Right atrium auricular region (tissue), 2 donors: ENCODE data around the gene MAP7. TPM values are rescaled to one million over a fixed set of nuclear protein-coding genes. Genes with fewer than 3 reads are reported as not detected.

ENCODE experiments used
- DNase-seq: peaks from one replicate; pipeline ENCODE4 v3.0.0-alpha.2; 2019; ENCODE audit warnings: low spot score
- H3K27ac ChIP-seq, 2 donors: fragments of 200-600 bp; sonication (generic); 1 replicate in 1 of 2; 2 replicates in 1 of 2; pipeline ENCODE4 v1.5.1; 2016 to 2019
- H3K27me3 ChIP-seq, 2 donors: fragments of 200-600 bp; sonication (generic); one replicate each; pipeline versions ENCODE4 v1.5.1 to v1.6.0; 2017 to 2019
- H3K36me3 ChIP-seq: fragments of 200-600 bp; sonication (generic); one replicate; pipeline ENCODE4 v1.5.1; 2016
- H3K4me1 ChIP-seq, 2 donors: fragments of 200-600 bp; sonication (generic); one replicate each; pipeline versions ENCODE4 v1.5.1 to v1.6.0; 2017 to 2019
- H3K4me3 ChIP-seq, 2 donors: fragments of 200-600 bp; sonication (generic); 1 replicate in 1 of 2; 2 replicates in 1 of 2; pipeline ENCODE4 v1.5.1; 2017 to 2019; ENCODE audit warnings: mild to moderate bottlenecking in 1 of 2, moderate library complexity in 1 of 2
- H3K9me3 ChIP-seq, 2 donors: fragments of 200-600 bp; sonication (generic); one replicate each; pipeline ENCODE4 v1.5.1; 2019
- total RNA-seq, 2 donors: library from RNA; depleted of rRNA; stranded (reverse); fragments of >200 nt; gene quantifications; one replicate each; pipeline ENCODE4 v1.1.0, GENCODE V29; 2016
- TF ChIP-seq, protein P1 (sequence below), 2 donors: fragments of 200-600 bp; sonication (generic); IDR thresholded peaks; one replicate each; pipeline ENCODE4 v1.5.1; 2019; ENCODE audit warnings: antibody characterized with exemption in 2 of 2

The MAP7 gene
- total RNA-seq, 2 donors from 2014 or later, result 1.0 to 1.3 TPM

DNA sequence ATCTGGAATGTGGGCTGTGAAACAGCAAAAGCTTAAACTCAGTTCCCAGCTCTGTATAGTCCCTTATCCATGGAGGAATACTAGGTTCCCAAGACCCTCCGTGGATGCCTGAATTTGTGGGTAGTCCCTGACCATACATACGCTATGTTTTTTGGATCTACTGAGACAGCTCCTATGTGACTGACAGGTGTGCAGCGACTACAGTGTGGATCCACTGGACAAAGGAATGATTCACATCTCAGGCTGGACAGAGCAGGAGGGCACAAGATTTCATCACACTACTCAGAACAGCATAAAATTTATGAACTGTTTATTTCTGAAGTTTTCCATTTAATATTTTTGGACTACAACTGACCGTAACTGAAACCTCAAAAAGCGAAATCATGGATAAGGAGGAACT lies 125.3 kb downstream of the MAP7 start:
- TF ChIP-seq, protein P1, sequence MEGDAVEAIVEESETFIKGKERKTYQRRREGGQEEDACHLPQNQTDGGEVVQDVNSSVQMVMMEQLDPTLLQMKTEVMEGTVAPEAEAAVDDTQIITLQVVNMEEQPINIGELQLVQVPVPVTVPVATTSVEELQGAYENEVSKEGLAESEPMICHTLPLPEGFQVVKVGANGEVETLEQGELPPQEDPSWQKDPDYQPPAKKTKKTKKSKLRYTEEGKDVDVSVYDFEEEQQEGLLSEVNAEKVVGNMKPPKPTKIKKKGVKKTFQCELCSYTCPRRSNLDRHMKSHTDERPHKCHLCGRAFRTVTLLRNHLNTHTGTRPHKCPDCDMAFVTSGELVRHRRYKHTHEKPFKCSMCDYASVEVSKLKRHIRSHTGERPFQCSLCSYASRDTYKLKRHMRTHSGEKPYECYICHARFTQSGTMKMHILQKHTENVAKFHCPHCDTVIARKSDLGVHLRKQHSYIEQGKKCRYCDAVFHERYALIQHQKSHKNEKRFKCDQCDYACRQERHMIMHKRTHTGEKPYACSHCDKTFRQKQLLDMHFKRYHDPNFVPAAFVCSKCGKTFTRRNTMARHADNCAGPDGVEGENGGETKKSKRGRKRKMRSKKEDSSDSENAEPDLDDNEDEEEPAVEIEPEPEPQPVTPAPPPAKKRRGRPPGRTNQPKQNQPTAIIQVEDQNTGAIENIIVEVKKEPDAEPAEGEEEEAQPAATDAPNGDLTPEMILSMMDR (IDR thresholded peaks at IDR 0.05), result no peak
- DNase-seq, result no peak
- H3K27ac ChIP-seq, result no peak overlapping the region
- H3K4me1 ChIP-seq, result no peaks in the 10 kb centered on the region
- no peaks in the 10 kb centered on the region for H3K9me3 ChIP-seq
- no peak overlapping the region for H3K4me3 ChIP-seq
- H3K27me3 ChIP-seq, result no peaks in the 10 kb centered on the region
- no peaks in the 10 kb centered on the region for H3K36me3 ChIP-seq

DNA sequence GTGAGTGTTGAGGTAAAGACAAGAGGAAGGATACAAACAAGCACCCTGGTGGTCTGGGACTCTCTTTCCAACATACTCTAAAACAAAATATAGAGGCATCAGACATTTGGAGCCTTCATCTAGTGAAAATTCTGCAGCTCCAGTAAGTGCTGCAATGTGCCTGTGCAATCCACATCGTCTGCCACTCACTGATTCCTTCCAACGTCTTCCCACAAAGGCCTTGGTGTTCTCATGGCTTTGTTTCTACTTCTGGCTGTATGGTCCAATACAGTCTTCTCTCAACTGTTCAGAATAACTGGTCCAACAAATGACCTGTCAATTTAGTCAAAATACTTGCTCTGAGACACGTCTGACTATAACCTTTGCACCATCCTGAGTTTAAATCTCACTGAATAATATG lies 125.8 kb downstream of the MAP7 start:
- TF ChIP-seq, protein P1 (IDR thresholded peaks at IDR 0.05), result no peak
- H3K27ac ChIP-seq, result no peak overlapping the region
- H3K4me1 ChIP-seq, result no peaks in the 10 kb centered on the region
- H3K36me3 ChIP-seq, result no peaks in the 10 kb centered on the region
- DNase-seq, result no peak
- H3K9me3 ChIP-seq, result no peaks in the 10 kb centered on the region
- H3K4me3 ChIP-seq, result no peak overlapping the region
- H3K27me3 ChIP-seq, result no peaks in the 10 kb centered on the region

DNA sequence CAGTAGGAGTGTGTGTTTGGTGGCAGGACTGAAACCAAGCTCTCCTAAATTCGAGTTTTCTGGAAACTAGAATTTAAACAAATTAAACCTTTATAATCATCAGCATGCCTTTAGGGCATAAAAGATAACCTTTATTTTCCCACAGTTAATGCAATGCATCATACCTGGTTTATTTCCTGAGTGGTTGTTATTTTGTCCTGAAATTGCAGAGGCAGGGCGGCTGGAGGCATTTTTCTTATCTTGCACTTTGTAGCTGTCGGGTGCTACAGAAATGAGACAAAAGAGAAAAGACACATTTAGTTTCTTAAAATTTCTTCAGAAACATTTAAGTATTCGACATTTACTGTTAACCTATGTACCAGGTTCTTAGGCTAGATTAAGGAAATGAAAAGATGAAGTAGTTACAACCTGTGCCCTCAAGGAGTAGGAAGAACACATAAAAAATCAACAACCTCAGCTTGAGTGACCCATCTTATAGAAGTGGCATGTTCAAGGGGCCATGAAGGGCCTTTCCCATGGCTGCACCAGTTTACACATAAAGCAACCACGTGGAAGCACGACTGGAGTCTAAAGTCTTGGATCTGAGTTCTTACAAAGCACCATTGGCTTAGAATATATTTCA lies 128.6 kb downstream of the MAP7 start:
- TF ChIP-seq, protein P1 (IDR thresholded peaks at IDR 0.05), result no peak
- H3K27ac ChIP-seq, result no peak overlapping the region
- H3K36me3 ChIP-seq, result no peaks in the 10 kb centered on the region
- H3K4me3 ChIP-seq, result no peak overlapping the region
- DNase-seq, result no peak
- H3K27me3 ChIP-seq, result no peaks in the 10 kb centered on the region
- no peaks in the 10 kb centered on the region for H3K9me3 ChIP-seq
- H3K4me1 ChIP-seq, result no peaks in the 10 kb centered on the region

DNA sequence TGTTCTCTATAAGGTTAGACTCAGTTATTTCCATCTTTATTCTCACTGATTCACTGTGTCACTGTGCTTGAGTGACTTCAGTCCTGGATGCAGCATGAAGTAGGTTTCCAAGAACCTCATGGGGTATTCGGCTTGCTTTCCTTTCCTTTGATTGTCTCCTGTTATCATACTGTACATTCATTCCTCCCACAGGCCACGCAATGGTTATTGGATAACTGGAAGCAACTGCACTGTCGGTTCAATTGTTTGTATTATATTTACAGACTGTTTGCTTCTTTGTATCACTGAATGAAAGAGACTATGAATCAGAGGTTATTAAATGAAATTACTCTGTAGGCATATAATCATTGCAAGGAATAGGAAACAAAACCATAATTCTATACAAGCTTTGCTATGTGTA lies 129.4 kb downstream of the MAP7 start:
- TF ChIP-seq, protein P1 (IDR thresholded peaks at IDR 0.05), result no peak
- no peaks in the 10 kb centered on the region for H3K27me3 ChIP-seq
- H3K4me1 ChIP-seq, result no peaks in the 10 kb centered on the region
- DNase-seq, result no peak
- H3K36me3 ChIP-seq, result no peaks in the 10 kb centered on the region
- no peak overlapping the region for H3K27ac ChIP-seq
- H3K9me3 ChIP-seq, result no peaks in the 10 kb centered on the region
- H3K4me3 ChIP-seq, result no peak overlapping the region

DNA sequence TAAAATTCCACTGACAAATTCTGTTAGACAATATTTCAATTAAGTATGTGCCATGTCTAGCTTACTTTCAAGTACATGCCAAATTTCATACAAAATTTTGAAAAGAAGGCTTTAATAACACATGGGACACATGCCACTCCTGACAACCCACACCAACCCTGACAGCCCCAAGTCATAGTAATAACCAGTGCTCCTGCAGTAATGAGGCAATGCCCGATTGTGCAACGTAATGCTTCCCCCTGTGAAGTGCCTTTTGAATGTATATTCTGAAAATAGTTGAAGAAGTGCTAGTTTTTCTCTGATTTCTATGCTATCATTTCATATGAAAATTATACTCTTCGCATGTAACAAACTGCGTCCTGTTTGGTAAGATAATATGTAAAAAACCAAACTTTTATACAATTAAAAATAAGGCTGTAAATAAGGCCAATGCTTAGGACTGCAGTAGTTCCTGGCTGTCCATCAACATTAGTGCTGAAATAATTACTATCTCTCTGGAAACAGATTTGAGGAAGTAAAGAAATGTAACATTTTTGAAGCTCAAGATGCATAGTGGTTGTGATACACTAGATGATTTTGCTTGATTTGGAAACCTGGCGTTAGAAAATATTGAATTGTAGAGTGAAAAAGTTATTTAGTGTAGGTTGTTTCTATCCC lies 134.7 kb downstream of the MAP7 start:
- no peaks in the 10 kb centered on the region for H3K27me3 ChIP-seq
- no peaks in the 10 kb centered on the region for H3K9me3 ChIP-seq
- H3K4me1 ChIP-seq, result no peaks in the 10 kb centered on the region
- no peaks in the 10 kb centered on the region for H3K36me3 ChIP-seq
- H3K27ac ChIP-seq, result no peak overlapping the region
- TF ChIP-seq, protein P1 (IDR thresholded peaks at IDR 0.05), result no peak
- no peak overlapping the region for H3K4me3 ChIP-seq
- no peak for DNase-seq

DNA sequence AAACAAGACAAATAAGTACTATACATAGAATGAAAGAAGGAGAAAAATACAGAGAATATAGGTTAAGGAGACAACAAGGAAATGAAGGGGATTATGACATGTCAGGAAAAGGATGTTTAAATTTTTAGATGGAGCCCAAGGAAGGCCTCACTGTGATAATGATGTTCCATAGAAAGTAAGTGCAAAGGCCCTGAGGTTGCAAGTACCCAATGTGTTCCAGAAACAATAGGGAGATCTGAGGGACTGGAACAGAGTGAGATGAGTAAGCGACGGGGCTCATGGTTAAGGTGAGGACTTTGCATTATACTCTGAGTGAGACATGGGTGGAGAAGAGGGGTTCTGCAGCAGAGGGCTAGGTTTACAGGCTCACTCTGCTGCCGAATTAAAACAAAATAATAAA lies 137.8 kb downstream of the MAP7 start:
- H3K9me3 ChIP-seq, result no peaks in the 10 kb centered on the region
- H3K4me1 ChIP-seq, result no peaks in the 10 kb centered on the region
- TF ChIP-seq, protein P1 (IDR thresholded peaks at IDR 0.05), result no peak
- no peak overlapping the region for H3K27ac ChIP-seq
- H3K4me3 ChIP-seq, result no peak overlapping the region
- DNase-seq, result no peak
- no peaks in the 10 kb centered on the region for H3K27me3 ChIP-seq
- no peaks in the 10 kb centered on the region for H3K36me3 ChIP-seq
